Glomerular visceral epithelial cell (primary cell): ENCODE data around the gene TRIM10.

Source experiments
- DNase-seq: peaks from one replicate; pipeline ENCODE4 v3.0.0-alpha.2; 2016; ENCODE audit errors: extremely low spot score

TRIM10 gene

GRCh38 chr6:30160785-30161531, at the start of gene TRIM10:
TSS of gene TRIM10 (minus strand) at chr6:30161211. CDS start at chr6:30160858, 353 bp downstream.
- no peak for DNase-seq

- peak; percentile 18 for DNase-seq
These were observed 46.7 kb upstream of the TRIM10 start for GRCh38 chr6:30207619-30208295.

- peak; percentile 29 for DNase-seq
These were observed 46.0 kb upstream of the TRIM10 start for GRCh38 chr6:30206799-30207618.

DNA sequence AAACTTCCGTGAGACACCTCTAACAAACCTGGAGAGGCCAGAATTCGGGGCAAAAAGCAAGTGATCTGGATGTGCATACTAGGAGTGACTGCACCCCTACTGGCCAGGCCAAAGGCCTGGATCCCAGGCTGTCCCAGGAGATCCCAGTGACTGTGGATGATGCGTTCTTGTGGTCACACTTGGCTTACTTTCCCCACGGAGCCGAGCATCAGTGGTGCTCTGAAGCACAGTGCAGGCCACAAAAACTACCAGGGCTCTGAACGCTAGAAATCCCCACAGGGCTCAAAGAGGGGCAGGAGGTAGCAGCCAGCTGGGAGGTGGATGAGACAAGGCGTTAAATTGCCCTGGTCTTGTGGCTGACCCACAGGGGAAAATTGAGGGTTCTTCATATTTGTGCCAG, 45.1 kb upstream of the TRIM10 start:
- peak; percentile 76 for DNase-seq

DNA sequence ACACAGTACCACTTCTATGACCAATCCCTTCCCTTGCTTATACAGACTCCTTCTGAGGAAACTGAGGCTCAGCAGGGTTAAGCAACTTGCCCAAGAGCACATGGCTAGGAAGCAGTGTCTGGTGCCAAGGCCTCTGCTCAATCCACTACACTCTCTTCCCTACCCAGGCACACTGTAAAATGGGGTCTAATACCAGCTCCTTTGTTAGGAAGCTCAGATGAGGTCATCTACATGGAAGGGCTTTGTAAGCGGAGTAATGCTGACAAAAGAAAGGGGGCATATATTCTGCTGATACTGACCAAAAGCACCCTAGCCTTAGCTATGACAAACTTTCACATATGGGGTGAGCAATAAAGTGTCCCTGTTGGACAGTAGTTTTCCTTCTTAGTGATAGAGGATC, 43.1 kb upstream of the TRIM10 start:
- DNase-seq, result no peak

DNA sequence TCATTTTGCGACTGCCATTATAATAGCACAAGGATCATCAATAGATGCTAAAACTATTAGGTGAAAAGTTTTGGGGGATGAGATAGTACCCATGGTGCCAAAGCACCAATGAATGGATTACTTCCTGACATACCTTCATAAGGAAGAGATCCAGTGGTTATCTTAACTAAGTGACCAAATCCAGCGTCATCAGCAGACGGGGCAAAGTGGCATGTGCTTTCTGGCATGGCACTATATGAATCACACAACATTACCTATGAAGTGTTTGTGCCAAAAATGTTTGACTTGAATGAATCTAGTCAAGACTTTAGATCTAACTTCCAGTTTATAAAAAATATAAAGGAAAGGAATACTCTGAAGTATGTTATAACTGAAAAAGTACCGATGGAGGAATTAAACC, 41.4 kb upstream of the TRIM10 start:
- no peak for DNase-seq

DNA sequence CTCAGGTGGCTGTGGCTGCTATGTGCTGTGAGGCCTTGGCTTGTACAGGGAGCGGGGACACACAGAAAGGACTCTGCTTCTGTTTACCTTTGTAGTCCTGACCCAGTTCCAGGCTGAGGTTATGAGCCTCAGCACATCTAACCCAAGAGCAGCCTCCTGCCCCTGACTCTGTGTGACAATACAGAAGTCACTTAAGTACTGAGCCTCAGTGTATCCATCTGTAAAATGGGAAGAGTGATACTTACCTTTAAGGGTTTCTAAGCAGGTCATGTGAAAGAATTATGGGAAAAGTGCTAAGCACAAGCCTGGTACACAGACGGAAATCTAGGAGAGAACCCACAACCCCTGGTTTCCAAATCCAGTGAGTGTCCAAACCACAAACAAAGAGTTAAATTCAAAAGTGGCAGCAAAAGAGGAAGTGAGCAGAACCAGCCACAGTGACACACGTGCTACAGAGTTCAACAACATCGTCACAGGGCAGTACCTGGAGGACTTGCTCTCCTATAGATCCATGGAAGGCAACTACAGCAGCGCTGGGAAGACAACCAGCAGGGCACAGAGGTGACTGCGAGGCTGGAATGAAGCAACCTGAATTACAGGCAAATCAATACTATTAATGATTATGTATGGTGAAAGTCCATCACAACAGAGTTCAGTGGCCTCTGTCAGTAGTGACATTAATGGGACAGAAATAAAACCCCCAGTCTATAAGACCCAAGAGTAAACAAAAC, 39.7 kb upstream of the TRIM10 start:
- no peak for DNase-seq

GRCh38 chr6:30198166-30199084, 37.4 kb upstream of the TRIM10 start:
- DNase-seq, result no peak

DNA sequence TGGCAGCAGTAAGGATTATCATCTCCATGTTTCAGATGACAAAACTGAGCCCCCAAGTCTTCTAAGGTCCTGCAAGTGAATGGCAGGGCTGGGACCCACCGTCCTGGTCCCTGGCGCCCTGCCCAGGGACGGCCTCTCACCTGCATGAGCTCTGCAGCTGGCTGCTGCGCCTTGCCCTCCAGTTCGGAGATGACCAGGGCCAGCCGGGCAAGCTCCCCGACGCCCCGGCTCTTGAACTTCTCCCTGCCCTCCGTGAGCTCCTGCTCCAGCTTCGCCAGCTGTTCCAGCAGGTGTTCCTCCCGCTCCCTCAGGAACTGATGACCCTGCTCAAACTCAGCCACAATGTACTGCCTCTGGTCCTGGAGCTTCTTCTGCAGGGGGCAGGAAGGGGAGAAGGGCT, 35.4 kb upstream of the TRIM10 start:
- DNase-seq, result no peak

DNA sequence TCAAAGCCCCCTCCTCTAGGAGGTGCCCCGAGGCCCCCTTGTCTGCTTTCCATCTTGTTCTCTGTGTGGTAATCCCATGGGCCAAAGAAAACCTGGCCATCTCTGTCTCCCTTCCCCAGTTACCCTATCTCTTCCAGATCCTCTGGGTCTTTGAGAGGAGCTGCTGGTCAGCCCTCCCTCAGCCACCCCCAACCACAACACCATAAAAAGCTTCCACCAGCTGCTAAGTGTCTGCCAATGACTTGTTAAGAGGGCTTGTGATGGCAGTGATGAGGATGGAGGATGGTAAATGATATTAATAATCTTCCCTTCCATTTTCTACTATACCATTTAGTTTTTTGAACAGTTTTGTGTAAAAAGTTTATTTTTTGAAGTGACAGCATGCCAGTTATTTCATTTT, 34.9 kb upstream of the TRIM10 start:
- no peak for DNase-seq

GRCh38 chr6:30194797-30195690, 34.0 kb upstream of the TRIM10 start:
- DNase-seq, result no peak

DNA sequence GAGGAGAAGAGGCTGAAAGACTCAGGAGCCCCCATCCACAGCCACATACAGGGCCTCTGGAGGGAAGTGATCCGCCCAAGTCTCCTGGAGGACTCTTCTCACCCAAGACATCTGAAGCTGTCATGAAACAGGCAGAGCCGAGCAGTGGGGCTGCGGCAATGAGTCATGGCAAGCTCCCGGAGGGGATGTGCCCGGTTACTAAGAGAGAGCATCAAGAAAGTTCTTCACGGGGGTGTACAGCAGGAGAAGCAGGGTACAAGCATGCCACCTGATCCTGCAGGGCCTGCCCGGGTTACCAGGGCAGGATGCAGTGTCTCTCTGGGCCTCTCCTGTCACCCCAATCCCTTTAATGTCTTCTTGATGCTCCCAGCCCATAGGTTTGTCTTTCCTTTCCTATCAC, 31.1 kb upstream of the TRIM10 start:
- DNase-seq, result no peak

GRCh38 chr6:30188541-30188940, 27.5 kb upstream of the TRIM10 start:
- DNase-seq, result no peak

- no peak for DNase-seq
These were observed 25.0 kb upstream of the TRIM10 start for GRCh38 chr6:30185846-30186484.

DNA sequence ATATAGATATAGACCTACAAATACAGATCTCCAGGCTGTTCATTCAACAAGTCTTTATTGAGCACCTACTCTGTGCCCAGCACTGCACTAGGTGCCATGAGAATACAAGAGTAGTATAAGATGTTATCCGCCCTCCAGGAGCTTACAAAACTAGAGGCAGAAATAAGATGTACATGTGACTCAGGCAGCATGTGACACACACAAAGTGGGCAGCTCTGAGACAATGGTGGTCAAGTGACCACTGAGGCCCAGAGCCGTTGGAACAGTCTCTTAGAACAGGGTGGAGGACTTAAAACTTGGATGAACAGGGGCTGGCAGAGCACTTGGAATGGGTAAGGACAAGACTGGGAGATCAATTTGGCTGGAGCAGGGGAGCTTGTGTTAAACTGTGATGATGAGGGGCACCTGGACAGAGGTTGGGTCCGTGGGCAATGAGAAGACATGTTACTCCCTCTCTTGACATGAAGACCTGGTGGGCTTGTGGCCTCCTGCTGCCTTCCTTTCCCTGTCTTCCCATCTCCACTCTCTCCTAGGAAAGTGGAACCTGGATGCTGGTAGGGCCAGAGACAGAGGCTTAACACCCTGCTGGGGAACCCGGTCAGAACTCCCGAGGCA, 23.5 kb upstream of the TRIM10 start:
- DNase-seq, result no peak

GRCh38 chr6:30180145-30180544, 19.1 kb upstream of the TRIM10 start:
- DNase-seq, result no peak

- no peak for DNase-seq
These were observed 17.8 kb upstream of the TRIM10 start for GRCh38 chr6:30178837-30179236.

DNA sequence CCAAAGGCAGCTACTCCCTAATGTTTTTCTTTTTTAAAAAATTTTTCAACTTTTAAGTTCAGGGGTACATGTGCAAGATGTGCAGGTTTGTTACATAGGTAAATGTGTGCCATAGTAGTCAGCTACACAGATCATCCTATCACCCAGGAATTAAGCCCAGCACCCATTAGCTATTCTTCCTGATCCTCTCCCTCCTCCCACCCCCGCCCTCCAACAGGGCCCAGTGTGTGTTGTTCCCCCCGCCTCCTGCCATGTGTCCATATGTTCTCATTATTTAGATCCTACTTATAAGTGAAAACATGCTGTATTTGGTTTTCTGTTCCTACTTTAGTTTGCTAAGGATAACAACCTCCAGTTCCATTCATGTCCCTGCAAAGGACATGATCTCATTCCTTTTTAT, 14.8 kb upstream of the TRIM10 start:
- no peak for DNase-seq

- no peak for DNase-seq
These were observed 11.7 kb upstream of the TRIM10 start for GRCh38 chr6:30172681-30173080.
